NB4 (cell line): ENCODE results near the gene MPP2.
"Not testable (repeated sequence)": the region's sequence is repeated elsewhere in the genome, so short reads cannot be mapped to it uniquely, and the experiment has no call there.

ENCODE experiments used
- DNase-seq: peaks from one replicate; pipeline ENCODE4 v3.0.0; 2010; ENCODE audit warnings: low read depth
- H3K4me3 ChIP-seq: one replicate; pipeline ENCODE4 v1.5.1; 2011; ENCODE audit warnings: mild to moderate bottlenecking, low read depth, low read length, moderate library complexity
- MYC ChIP-seq: IDR thresholded peaks from 2 replicates; pipeline ENCODE4 v1.6.1; 2011; ENCODE audit warnings: low read depth, low read length
- POLR2A ChIP-seq: IDR thresholded peaks from 2 replicates; pipeline ENCODE4 v1.6.1; 2011; ENCODE audit warnings: mild to moderate bottlenecking; ENCODE audit not compliant: insufficient read length; ENCODE audit errors: extremely low read depth
- TF ChIP-seq, protein P1 (sequence below): IDR thresholded peaks from 2 replicates; pipeline ENCODE4 v1.6.1; 2011; ENCODE audit warnings: low read depth, low read length
- TF ChIP-seq, protein P2 (sequence below): IDR thresholded peaks from one replicate; pipeline ENCODE4 v1.5.1; 2012; ENCODE audit warnings: low read depth, low read length

Gene MPP2

GRCh38 chr17:43901861-43902589 lies 5.3 kb downstream of the MPP2 start:
- H3K4me3 ChIP-seq, result no peak overlapping the region
- TF ChIP-seq, protein P1, sequence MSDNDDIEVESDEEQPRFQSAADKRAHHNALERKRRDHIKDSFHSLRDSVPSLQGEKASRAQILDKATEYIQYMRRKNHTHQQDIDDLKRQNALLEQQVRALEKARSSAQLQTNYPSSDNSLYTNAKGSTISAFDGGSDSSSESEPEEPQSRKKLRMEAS, result no peak
- no peak for TF ChIP-seq MYC
- TF ChIP-seq, protein P2, sequence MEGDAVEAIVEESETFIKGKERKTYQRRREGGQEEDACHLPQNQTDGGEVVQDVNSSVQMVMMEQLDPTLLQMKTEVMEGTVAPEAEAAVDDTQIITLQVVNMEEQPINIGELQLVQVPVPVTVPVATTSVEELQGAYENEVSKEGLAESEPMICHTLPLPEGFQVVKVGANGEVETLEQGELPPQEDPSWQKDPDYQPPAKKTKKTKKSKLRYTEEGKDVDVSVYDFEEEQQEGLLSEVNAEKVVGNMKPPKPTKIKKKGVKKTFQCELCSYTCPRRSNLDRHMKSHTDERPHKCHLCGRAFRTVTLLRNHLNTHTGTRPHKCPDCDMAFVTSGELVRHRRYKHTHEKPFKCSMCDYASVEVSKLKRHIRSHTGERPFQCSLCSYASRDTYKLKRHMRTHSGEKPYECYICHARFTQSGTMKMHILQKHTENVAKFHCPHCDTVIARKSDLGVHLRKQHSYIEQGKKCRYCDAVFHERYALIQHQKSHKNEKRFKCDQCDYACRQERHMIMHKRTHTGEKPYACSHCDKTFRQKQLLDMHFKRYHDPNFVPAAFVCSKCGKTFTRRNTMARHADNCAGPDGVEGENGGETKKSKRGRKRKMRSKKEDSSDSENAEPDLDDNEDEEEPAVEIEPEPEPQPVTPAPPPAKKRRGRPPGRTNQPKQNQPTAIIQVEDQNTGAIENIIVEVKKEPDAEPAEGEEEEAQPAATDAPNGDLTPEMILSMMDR, result no peak
- TF ChIP-seq POLR2A, result no peak
- DNase-seq, result no peak

DNA sequence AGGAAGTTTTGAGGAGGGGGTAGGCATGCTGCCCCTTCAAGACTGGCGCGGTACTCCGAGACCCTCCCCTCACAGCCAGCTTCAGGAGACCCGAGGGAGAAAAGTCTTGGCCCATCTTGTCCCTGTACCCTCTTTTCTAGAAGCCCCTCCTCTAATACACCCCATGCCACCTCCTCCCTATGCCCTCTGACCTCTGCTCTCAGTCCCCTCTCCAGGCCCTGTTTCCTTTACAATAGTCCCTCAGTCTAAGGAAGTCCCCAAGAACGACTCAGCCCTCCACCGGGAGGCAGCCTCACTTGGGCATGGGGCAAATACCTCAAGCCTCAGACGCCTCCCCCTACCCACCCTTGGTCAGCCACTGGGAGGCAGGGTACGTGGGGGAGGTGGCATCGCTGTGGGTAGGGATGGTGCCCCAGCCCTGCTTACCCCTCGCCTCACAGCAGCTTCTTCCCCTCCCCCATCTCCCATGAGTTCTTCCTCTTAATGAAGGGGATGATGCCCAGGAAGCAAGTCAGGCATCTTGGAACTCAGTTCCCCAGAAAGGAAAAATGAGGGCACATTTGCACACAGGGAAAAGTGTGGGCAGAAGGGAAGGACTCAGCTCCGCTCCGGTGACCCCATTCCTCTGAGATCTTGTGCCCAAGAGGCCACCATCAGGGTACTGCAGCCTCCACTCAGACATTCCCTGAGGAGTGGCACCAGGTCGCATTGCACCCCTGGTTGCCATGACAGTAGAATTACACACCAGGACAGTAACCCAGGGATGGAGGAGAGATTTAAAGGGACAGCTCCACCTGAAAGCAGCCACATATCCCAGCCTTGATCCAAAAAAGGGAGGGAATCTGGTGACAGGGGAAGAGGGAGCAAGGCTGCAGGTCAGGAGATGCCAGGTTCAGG lies 6.2 kb downstream of the MPP2 start:
- no peak for DNase-seq
- TF ChIP-seq, protein P1, result no peak
- TF ChIP-seq, protein P2, result no peak
- peak overlapping the region; percentile 25 for H3K4me3 ChIP-seq

DNA sequence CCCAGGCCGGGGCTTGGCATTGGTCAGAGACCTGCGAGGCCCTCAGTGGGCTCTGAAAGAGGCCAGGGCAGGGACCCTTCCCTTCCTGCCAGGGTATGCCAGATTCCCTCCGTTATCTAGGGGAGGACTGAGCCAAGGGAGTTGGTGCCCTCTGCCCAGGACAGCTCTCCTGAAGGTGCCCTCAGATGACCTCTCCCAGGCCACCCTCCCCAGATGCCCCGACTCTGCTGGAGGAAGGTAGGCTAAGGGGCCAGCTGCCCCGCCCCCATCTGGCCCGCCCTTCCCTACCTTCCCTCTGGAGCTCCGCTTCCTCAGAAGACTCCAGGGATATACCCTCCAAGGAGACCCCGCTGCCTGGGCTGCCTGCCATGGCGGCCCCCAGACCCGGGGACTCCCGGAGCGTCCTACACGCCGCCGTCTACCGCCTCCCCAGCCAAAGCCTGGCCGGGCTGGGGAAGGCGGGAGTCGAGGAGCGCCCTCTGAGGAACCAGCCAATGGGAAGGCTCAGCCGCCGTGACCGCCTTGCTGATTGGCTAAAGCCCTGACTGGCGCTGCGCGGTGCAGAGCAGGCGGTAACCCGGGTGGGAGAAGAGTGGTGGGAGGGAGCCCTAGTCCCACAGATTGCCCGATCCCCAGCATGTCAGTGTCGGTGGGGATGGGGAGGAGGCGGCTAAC lies 7.0 kb downstream of the MPP2 start:
- TF ChIP-seq POLR2A (no peak), MYC (no peak)
- TF ChIP-seq, protein P2, result no peak
- TF ChIP-seq, protein P1, result peak; percentile 58; the same call in 1 of the 2 replicates
- peak; percentile 82 for DNase-seq
- H3K4me3 ChIP-seq, result peak overlapping the region; percentile 25

DNA sequence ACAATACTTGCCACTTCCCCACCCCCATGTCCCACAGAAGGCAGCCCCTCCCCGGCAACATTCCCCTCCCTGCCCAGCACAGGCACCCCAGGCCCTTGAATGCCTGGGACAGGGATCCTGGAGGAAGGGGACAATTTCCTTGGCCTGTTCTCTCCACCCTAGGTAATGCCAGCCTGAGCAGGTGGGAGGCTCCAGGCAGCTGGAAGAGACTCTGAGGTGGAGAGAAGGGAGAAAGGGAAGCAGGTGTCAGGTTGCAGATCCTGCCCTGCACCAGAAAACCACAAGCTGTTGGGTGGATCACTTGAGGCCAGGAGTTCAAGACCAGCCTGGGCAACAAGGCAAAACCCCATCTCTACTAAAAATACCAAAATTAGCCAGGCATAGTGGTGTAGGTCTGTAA lies 8.9 kb downstream of the MPP2 start:
- DNase-seq, result no peak
- H3K4me3 ChIP-seq, result no peak overlapping the region
- no peak for TF ChIP-seq MYC
- TF ChIP-seq, protein P1, result no peak
- no peak for TF ChIP-seq POLR2A
- TF ChIP-seq, protein P2, result no peak

DNA sequence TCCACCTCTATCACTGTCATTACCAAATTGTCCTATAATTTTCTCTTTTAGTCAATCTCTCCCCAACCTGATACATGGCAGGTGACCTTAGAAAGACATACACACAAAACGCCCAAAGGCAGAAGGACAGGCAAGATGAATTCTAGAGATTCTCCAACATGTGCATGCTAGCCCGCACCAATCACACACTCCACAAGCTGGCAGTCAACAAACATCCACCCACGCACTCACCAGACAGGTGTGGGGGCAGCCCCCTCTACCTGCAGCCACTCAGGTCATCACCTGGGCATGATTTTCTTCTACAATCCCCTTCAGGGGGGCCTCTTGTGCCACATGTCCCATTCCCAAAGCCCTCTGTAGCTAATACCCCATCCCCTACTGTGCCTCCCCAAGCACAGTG lies 9.5 kb downstream of the MPP2 start:
- H3K4me3 ChIP-seq, result no peak overlapping the region
- no peak for TF ChIP-seq MYC
- no peak for TF ChIP-seq POLR2A
- TF ChIP-seq, protein P2, result no peak
- TF ChIP-seq, protein P1, result no peak
- no peak for DNase-seq

DNA sequence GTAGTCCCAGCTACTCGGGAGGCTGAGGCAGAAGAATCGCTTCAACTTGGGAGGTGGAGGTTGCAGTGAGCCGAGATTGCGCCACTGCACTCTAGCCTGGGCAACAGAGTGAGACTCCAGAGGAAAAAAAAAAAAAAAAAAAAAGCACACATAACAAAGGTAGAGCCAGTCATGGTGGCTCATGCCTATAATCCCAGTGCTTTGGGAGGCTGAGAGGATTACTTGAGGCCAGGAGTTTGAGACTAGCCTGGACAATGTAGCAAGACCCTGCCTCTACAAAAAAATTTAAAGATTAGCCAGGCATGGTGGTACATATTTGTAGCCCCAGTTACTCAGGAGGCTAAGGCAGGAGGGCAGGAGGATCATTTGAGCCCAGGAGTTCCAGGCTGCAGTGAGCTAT lies 12.8 kb downstream of the MPP2 start:
- DNase-seq, H3K4me3 ChIP-seq: not testable (repeated sequence)
